ENCODE measurements around the gene AADACL2. TPM values are rescaled to one million over a fixed set of nuclear protein-coding genes. Genes with fewer than 3 reads are reported as not detected.

The AADACL2 gene
- total and polyA plus RNA-seq, 2 of the 4 experiments (the other 2 are of a cell fraction): not detected

GRCh38 chr3:151750181-151750580, 16.5 kb downstream of the AADACL2 start:
- H3K9me3 ChIP-seq (ENCODE audit: control insufficient read depth, insufficient read depth, low read length): no peaks in the 10 kb centered on the region
- H3K4ac ChIP-seq (ENCODE audit: low read depth, low read length): no peak overlapping the region
- no peaks in the 10 kb centered on the region for H4K20me1 ChIP-seq (ENCODE audit: insufficient read depth, low read length)
- no peak overlapping the region for H3K56ac ChIP-seq (ENCODE audit: extremely low read depth, insufficient read depth, low read length)
- TF ChIP-seq, protein P1, sequence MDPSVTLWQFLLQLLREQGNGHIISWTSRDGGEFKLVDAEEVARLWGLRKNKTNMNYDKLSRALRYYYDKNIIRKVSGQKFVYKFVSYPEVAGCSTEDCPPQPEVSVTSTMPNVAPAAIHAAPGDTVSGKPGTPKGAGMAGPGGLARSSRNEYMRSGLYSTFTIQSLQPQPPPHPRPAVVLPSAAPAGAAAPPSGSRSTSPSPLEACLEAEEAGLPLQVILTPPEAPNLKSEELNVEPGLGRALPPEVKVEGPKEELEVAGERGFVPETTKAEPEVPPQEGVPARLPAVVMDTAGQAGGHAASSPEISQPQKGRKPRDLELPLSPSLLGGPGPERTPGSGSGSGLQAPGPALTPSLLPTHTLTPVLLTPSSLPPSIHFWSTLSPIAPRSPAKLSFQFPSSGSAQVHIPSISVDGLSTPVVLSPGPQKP (IDR thresholded peaks at IDR 0.05; ENCODE audit: borderline replicate concordance, low read depth, low read length): no peak
- TF ChIP-seq MAZ (IDR thresholded peaks at IDR 0.05; ENCODE audit: borderline replicate concordance, low read depth, low read length) (no peak), RAD21 (IDR thresholded peaks at IDR 0.05; ENCODE audit: low read length) (no peak), RFX5 (IDR thresholded peaks at IDR 0.05; ENCODE audit: low read depth, low read length) (no peak), CTCF (conservative IDR thresholded peaks at IDR 0.05; ENCODE audit: low read depth, low read length) (no peak)
- no peak overlapping the region for H2BK20ac ChIP-seq (ENCODE audit: low read depth, low read length)
- no peak overlapping the region for H3K4me3 ChIP-seq (ENCODE audit: insufficient read depth, low read depth, low read length)
- ATAC-seq (ENCODE audit: low read depth) (no peak), DNase-seq (no peak)
- no peaks in the 10 kb centered on the region; the same call in 1 of the 2 replicates for H3K9me1 ChIP-seq (ENCODE audit: insufficient read depth, low read length)
- in situ Hi-C loops (cut with MboI; ENCODE audit: low sequenced_read_pairs): no loop called here
- H2BK120ac ChIP-seq (ENCODE audit: low read depth, low read length): no peak overlapping the region
- no peak overlapping the region for H3K4me2 ChIP-seq (ENCODE audit: low read depth, low read length)
- H4K5ac ChIP-seq (ENCODE audit: low read depth, low read length): no peak overlapping the region
- no peak overlapping the region for H2BK15ac ChIP-seq (ENCODE audit: low read depth, low read length)
- no peak overlapping the region for H2AK5ac ChIP-seq (ENCODE audit: low read depth, low read length)
- no peaks in the 10 kb centered on the region for H3K79me1 ChIP-seq (ENCODE audit: low read depth in 1 of 2, low read length in 2 of 2)
- H3K9ac ChIP-seq (ENCODE audit: low read depth, low read length): no peak overlapping the region
- ChIA-PET CTCF (interaction anchor here (0.7 kb wide), 1 partner anchor 53 kb away, joined by 3 read pairs; no protein-coding TSS in a partner anchor), POLR2A (ENCODE audit: unreplicated experiment) (no interaction called here)
- H4K8ac ChIP-seq (ENCODE audit: low read depth in 2 of 2, low read length in 2 of 2): no peak overlapping the region
- H3K36me3 ChIP-seq (ENCODE audit: control insufficient read depth, insufficient read depth, low read length): no peaks in the 10 kb centered on the region
- intact Hi-C loops (cut with micrococcal nuclease): no loop called here
- H4K91ac ChIP-seq (ENCODE audit: insufficient read depth, low read depth, low read length): no peak overlapping the region
- H2AFZ ChIP-seq (replicated peaks; ENCODE audit: low read length, poor library complexity): no peak overlapping the region
- no peak overlapping the region for H3K14ac ChIP-seq (replicated peaks; ENCODE audit: low read depth, low read length)
- no peak overlapping the region for H2AK9ac ChIP-seq (replicated peaks; ENCODE audit: low read depth, low read length, poor library complexity)
- H2BK5ac ChIP-seq (ENCODE audit: low read depth, low read length, poor library complexity, severe bottlenecking): no peak overlapping the region
- H3K23ac ChIP-seq (ENCODE audit: low read depth, low read length): no peak overlapping the region
- dilution Hi-C loops (cut with HindIII; ENCODE audit: low sequenced_read_pairs, unreplicated experiment): no loop called here
- no TSS peak for BruUV-seq (replicated peaks)
- H3K4me1 ChIP-seq (ENCODE audit: control insufficient read depth, insufficient read depth, low read length): no peaks in the 10 kb centered on the region
- no peak overlapping the region for H3K27ac ChIP-seq (ENCODE audit: insufficient read depth, low read length)
- no peak overlapping the region for H3K18ac ChIP-seq (ENCODE audit: low read depth, low read length)
- WGBS, 2 experiments (ENCODE audit: extremely low coverage in 2 of 2, insufficient read length in 1 of 2): no CpG with 5 or more reads among the region's 6 CpGs
- no peaks in the 10 kb centered on the region for H3K27me3 ChIP-seq (ENCODE audit: control insufficient read depth, insufficient read depth, low read length)
